AG04449 (cell line): ENCODE measurements around the gene FAM234B.
"Not testable (repeated sequence)": the region's sequence is repeated elsewhere in the genome, so short reads cannot be mapped to it uniquely, and the experiment has no call there.

Experiments used
- CTCF ChIA-PET: fragments of 350-600 bp; formaldehyde crosslinking; extraction: SDS; loops from one replicate; lab custom pipeline; 2021; ENCODE audit warnings: antibody characterized with exemption; lab: Yijun Ruan, JAX
- POLR2A ChIA-PET: fragments of 400-600, 350-600 bp; formaldehyde crosslinking; extraction: SDS; loops from one replicate; lab custom pipeline; 2020; ENCODE audit warnings: antibody characterized with exemption, inconsistent platforms; lab: Yijun Ruan, JAX
- DNase-seq: peaks from one replicate; pipeline ENCODE4 v3.0.0-alpha.2; 2010; ENCODE audit warnings: low read depth, low spot score
- H3K4me3 ChIP-seq: 2 replicates; pipeline ENCODE4 v1.5.1; 2011; ENCODE audit warnings: low read depth, mild to moderate bottlenecking, control low read depth, low read length
- CTCF ChIP-seq: IDR thresholded peaks from one replicate; pipeline ENCODE4 v1.5.1; 2011; ENCODE audit warnings: mild to moderate bottlenecking, moderate library complexity, low read length, control low read depth, inconsistent platforms; ENCODE audit not compliant: insufficient read depth; ENCODE audit errors: missing control alignments

The FAM234B gene

GRCh38 chr12:13027032-13027431 lies 17.1 kb upstream of the FAM234B start:
- ChIA-PET CTCF (interaction anchor here (1.0 to 4.6 kb wide), 7 partner anchors 10 to 206 kb away, joined by 3 to 40 read pairs (median 5); no protein-coding TSS in a partner anchor), POLR2A (no interaction called here)

GRCh38 chr12:13027508-13027907 lies 16.7 kb upstream of the FAM234B start:
- H3K4me3 ChIP-seq: no peak overlapping the region
- POLR2A ChIA-PET: no interaction called here
- CTCF ChIA-PET: interaction anchor here (1.2 to 4.6 kb wide), 4 partner anchors 10 to 205 kb away, joined by 3 to 24 read pairs (median 5); no protein-coding TSS in a partner anchor
- no peak for DNase-seq
- TF ChIP-seq CTCF: no peak

More at GRCh38 chr12:13027032-13027431, 17.1 kb upstream of the FAM234B start:
- TF ChIP-seq CTCF: no peak
- H3K4me3 ChIP-seq: no peak overlapping the region
- DNase-seq: no peak

GRCh38 chr12:13028825-13029570 lies 15.2 kb upstream of the FAM234B start:
- POLR2A ChIA-PET: no interaction called here
- CTCF ChIA-PET: interaction anchor here (1.2 to 4.6 kb wide), 3 partner anchors 14 to 184 kb away, joined by 3 to 24 read pairs (median 4); no protein-coding TSS in a partner anchor

GRCh38 chr12:13030541-13031291 lies 13.5 kb upstream of the FAM234B start:
- ChIA-PET POLR2A (no interaction called here), CTCF (interaction anchor here (1.0 to 4.6 kb wide), 2 partner anchors 9 to 182 kb away, joined by 3 to 24 read pairs; no protein-coding TSS in a partner anchor)
- no peak for DNase-seq
- no peak for TF ChIP-seq CTCF
- H3K4me3 ChIP-seq: no peak overlapping the region

More at GRCh38 chr12:13028825-13029570, 15.2 kb upstream of the FAM234B start:
- no peak for TF ChIP-seq CTCF
- no peak for DNase-seq
- H3K4me3 ChIP-seq: no peak overlapping the region

GRCh38 chr12:13032164-13032563 lies 12.0 kb upstream of the FAM234B start:
- ChIA-PET CTCF (no interaction called here), POLR2A (no interaction called here)
- no peak for TF ChIP-seq CTCF
- no peak for DNase-seq
- no peak overlapping the region for H3K4me3 ChIP-seq

- CTCF ChIA-PET: interaction anchor here (0.8 to 3.1 kb wide), 7 partner anchors 10 to 222 kb away, joined by 3 to 9 read pairs (median 4); no protein-coding TSS in a partner anchor
- DNase-seq: no peak
- no peak for TF ChIP-seq CTCF
- POLR2A ChIA-PET: no interaction called here
- no peak overlapping the region for H3K4me3 ChIP-seq
Measured at GRCh38 chr12:13033476-13033875, 10.7 kb upstream of the FAM234B start.

GRCh38 chr12:13035335-13035734 lies 8.8 kb upstream of the FAM234B start:
- POLR2A ChIA-PET, H3K4me3 ChIP-seq, DNase-seq: not testable (repeated sequence)
- CTCF ChIA-PET: interaction anchor here (0.9 to 3.1 kb wide), 2 partner anchors 11 to 182 kb away, joined by 4 to 9 read pairs; no protein-coding TSS in a partner anchor
